Fibroblast of mammary gland (primary cell): ENCODE data around the gene MAP3K5.

Source experiments
- DNase-seq: peaks from one replicate; pipeline ENCODE4 v3.0.0-alpha.2; 2010; ENCODE audit warnings: low read depth
- H3K4me3 ChIP-seq: 2 replicates; pipeline ENCODE4 v1.5.1; 2011; ENCODE audit warnings: low read depth, mild to moderate bottlenecking, low read length, moderate library complexity; ENCODE audit not compliant: control insufficient read depth
- TF ChIP-seq, protein P1 (sequence below): conservative IDR thresholded peaks from 2 replicates; pipeline ENCODE4 v1.5.1; 2011; ENCODE audit warnings: low read depth, low read length, inconsistent platforms; ENCODE audit not compliant: control insufficient read depth, insufficient read depth

The MAP3K5 gene

GRCh38 chr6:136767103-136767502 is 25.2 kb downstream of the MAP3K5 start:
- TF ChIP-seq, protein P1, sequence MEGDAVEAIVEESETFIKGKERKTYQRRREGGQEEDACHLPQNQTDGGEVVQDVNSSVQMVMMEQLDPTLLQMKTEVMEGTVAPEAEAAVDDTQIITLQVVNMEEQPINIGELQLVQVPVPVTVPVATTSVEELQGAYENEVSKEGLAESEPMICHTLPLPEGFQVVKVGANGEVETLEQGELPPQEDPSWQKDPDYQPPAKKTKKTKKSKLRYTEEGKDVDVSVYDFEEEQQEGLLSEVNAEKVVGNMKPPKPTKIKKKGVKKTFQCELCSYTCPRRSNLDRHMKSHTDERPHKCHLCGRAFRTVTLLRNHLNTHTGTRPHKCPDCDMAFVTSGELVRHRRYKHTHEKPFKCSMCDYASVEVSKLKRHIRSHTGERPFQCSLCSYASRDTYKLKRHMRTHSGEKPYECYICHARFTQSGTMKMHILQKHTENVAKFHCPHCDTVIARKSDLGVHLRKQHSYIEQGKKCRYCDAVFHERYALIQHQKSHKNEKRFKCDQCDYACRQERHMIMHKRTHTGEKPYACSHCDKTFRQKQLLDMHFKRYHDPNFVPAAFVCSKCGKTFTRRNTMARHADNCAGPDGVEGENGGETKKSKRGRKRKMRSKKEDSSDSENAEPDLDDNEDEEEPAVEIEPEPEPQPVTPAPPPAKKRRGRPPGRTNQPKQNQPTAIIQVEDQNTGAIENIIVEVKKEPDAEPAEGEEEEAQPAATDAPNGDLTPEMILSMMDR = no peak
- H3K4me3 ChIP-seq = no peak overlapping the region
- no peak for DNase-seq

DNA sequence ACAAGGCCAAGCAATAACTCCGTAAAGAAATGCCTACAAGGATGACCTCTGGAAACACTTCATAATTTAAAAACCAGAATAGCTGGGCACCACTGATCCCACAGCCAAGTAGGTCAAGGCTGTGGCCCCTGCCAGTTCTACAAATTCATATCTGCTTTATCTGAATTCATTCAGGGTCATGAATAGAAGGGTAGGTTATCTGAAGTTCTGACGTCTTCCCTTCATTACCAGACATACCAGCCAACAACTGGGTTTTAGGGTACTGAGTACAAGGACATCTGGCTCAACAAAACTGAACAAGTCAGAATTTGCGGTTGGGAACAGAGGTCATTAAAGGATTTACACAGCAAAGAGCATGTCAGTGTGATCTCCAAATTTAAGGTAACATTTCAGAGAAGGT is 26.0 kb downstream of the MAP3K5 start:
- no peak for DNase-seq
- TF ChIP-seq, protein P1 = no peak
- no peak overlapping the region for H3K4me3 ChIP-seq

DNA sequence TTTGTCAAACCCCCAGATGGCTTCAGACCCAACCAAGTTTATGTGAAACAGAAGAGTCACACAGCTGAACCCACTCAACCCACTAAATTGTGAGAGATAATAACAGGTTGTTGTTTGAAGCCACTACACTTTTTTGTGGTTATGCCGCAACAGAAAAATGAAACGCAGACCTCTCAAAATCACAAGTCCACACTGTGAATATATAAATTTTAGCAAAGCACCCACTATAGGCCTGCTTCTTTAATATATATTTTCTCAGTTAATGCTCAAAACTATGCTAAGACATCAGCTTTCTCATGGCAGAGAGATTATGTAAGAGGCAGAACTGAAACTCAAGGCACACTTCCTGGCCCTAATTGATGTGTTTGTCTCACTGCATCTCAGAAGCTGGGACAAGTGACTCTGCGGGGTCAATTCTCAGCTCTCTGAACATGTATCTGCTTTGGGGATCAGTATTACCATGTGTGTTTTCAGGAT is 27.7 kb downstream of the MAP3K5 start:
- DNase-seq = no peak
- TF ChIP-seq, protein P1 = no peak
- no peak overlapping the region for H3K4me3 ChIP-seq

DNA sequence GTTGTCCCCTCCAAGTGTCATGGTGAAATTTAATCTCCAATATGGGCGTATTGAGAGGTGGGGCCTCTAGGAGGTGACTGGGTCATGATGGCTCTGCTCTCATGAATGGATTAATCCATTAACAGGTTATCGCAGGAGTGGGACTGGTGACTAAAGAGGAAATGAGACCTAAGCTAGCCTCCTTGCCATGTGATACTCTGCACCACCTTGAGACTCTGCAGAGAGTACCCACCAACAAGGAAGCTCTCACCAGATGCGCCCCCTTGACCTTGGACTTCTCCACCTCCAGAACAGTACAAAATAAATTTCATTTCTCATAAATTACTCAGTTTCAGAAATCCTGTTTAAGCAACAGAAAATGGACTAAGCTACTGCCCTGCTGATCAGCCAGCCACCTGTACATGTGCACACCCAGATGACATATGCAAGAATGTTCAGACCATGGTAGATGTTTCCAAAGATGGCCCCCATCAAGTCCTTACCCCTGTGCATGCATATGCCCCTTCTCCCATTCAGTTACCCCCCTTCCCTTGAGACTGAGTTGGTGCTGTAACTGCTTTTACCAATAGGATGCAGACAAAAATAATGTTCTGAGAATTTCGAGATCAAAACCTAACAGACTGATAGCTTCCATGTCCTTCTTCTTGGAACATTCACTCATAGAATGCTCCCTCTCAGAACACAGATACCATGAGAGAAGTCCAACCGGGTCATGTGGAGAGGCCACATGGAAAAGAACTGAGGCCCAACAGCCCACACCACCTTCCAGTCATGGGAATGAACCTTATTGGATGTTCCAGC is 28.4 kb downstream of the MAP3K5 start:
- TF ChIP-seq, protein P1 = no peak
- H3K4me3 ChIP-seq = no peak overlapping the region
- DNase-seq = no peak

DNA sequence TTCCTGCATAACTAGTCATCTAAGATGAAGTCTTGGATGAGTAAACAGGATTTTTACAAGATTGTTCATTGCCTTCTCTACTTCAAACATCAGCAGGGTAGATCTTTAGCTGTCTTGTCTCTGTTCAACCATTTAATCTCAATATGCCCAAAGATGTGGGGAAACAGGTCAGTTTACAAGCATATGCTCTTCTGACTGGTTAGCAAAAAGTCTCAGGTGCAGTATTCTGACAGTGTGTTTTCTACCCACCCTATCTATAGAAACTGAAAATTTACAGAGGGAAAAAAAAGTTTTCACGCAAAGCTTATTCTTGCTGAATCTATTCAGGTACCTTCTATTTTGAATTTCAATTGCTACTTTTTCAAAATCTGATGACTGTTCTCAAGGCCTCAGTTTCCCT is 29.0 kb downstream of the MAP3K5 start:
- DNase-seq = no peak
- H3K4me3 ChIP-seq = no peak overlapping the region
- TF ChIP-seq, protein P1 = no peak

DNA sequence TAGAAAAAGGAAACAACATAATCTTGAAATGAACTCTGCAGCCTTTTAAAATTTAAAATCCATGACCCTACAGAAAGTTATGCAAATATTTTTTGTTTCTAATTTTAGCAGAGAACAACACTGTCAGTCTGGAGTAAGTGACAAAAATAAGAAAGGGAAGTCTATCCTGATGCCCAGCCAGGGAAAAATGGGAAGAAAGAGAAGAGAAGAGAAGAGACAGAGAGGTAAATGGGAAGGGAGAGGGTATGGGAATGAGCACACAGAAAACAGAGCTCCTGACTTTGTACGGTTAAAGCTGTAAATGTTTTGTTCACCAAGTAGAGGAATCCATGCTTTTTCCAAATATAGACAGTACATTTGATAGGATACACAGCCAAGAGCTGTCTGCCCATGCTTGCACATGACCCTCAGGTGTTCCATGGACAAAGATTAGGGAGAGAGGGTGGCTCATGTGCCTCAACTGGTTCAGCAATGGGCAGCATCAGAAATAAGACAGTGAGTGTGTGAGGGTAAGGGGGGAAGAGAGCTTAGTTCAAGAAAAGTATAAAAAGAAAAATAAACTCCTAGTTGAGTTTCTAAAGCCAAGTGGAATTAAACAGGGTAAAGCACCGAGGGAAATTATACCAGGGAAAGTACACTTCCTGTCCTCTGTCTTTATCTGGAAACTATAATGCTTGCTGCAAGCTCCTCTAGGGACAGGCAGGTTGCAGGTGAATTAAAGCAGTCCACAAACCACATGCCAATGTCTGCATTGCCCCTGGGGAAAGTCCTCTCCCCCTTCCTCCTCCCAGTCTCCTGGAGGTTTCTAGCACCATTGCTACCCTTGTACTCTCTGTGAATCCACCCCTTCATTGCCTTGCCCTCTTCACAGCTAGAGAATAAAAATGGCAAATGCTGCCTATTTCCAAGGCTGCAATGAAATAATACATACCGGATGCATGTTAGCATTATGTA is 30.0 kb downstream of the MAP3K5 start:
- no peak for DNase-seq
- TF ChIP-seq, protein P1 = no peak
- H3K4me3 ChIP-seq = no peak overlapping the region
